GM23248 (cell line): ENCODE measurements around the gene ZKSCAN1. TPM values are rescaled to one million over a fixed set of nuclear protein-coding genes. Genes with fewer than 3 reads are reported as not detected.
"Not testable (repeated sequence)": the region's sequence is repeated elsewhere in the genome, so short reads cannot be mapped to it uniquely, and the experiment has no call there.

ENCODE experiments used
- DNase-seq: peaks from one replicate; pipeline ENCODE4 v3.0.0-alpha.2; 2015
- H2AFZ ChIP-seq: fragments of 200-600 bp; sonication (generic); 2 replicates; pipeline ENCODE4 v1.6.1; 2016; ENCODE audit warnings: antibody characterized with exemption
- H3F3A ChIP-seq: fragments of 200-600 bp; sonication (generic); 2 replicates; pipeline ENCODE4 v1.6.1; 2016; ENCODE audit warnings: mild to moderate bottlenecking, antibody characterized with exemption, mixed run types; ENCODE audit not compliant: insufficient read depth
- H3K27ac ChIP-seq: fragments of 200-600 bp; sonication (generic); 2 replicates; pipeline ENCODE4 v1.5.1; 2016; ENCODE audit warnings: mild to moderate bottlenecking
- H3K27me3 ChIP-seq: fragments of 200-600 bp; sonication (generic); replicated peaks from 2 replicates; pipeline ENCODE4 v1.6.1; 2016; ENCODE audit warnings: mild to moderate bottlenecking; ENCODE audit not compliant: insufficient read depth
- H3K36me3 ChIP-seq: fragments of 200-600 bp; sonication (generic); 2 replicates; pipeline ENCODE4 v1.6.1; 2016; ENCODE audit warnings: low read depth, mild to moderate bottlenecking
- H3K4me1 ChIP-seq: fragments of 200-600 bp; sonication (generic); 2 replicates; pipeline ENCODE4 v1.6.1; 2016; ENCODE audit warnings: mild to moderate bottlenecking; ENCODE audit not compliant: insufficient read depth
- H3K4me2 ChIP-seq: fragments of 200-600 bp; sonication (generic); one replicate; pipeline ENCODE4 v1.6.1; 2016; ENCODE audit warnings: mild to moderate bottlenecking; ENCODE audit not compliant: unreplicated experiment
- H3K4me3 ChIP-seq: fragments of 200-600 bp; sonication (generic); 2 replicates; pipeline ENCODE4 v1.5.1; 2016; ENCODE audit warnings: mild to moderate bottlenecking
- H3K79me2 ChIP-seq: fragments of 200-600 bp; sonication (generic); 2 replicates; pipeline ENCODE4 v1.6.1; 2016; ENCODE audit warnings: mild to moderate bottlenecking; ENCODE audit not compliant: insufficient read depth
- H3K9ac ChIP-seq: fragments of 200-600 bp; sonication (generic); 2 replicates; pipeline ENCODE4 v1.6.1; 2016; ENCODE audit warnings: mild to moderate bottlenecking
- H3K9me2 ChIP-seq: fragments of 200-600 bp; sonication (generic); 2 replicates; pipeline ENCODE4 v1.6.1; 2016; ENCODE audit warnings: mixed run types, mild to moderate bottlenecking, moderate library complexity; ENCODE audit not compliant: insufficient read depth
- H3K9me3 ChIP-seq: fragments of 200-600 bp; sonication (generic); one replicate; pipeline ENCODE4 v1.6.1; 2017; ENCODE audit warnings: low read depth
- H4K20me1 ChIP-seq: fragments of 200-600 bp; sonication (generic); 2 replicates; pipeline ENCODE4 v1.6.0; 2016; ENCODE audit not compliant: insufficient read depth
- EZH2 ChIP-seq: fragments of 200-600 bp; sonication (generic); IDR thresholded peaks from 2 replicates; pipeline ENCODE4 v1.6.1; 2018; ENCODE audit warnings: antibody characterized with exemption, mild to moderate bottlenecking; ENCODE audit not compliant: insufficient read depth, poor library complexity, severe bottlenecking
- EZH2phosphoT487 ChIP-seq: fragments of 200-600 bp; sonication (generic); IDR thresholded peaks from 2 replicates; pipeline ENCODE4 v1.6.1; 2018; ENCODE audit warnings: antibody characterized with exemption, moderate library complexity, mild to moderate bottlenecking, low read depth; ENCODE audit not compliant: insufficient read depth
- WGBS, 2 experiments: methylation state at CpG; one replicate each; pipeline ENCODE4 v1.1.6; 2015 to 2017; ENCODE audit warnings: low lambda C conversion rate in 2 of 2, low coverage in 1 of 2; ENCODE audit errors: missing lambda C conversion rate in 2 of 2; 5-methylcytosine and 5-hydroxymethylcytosine counted together
- in situ Hi-C: fragments of 300-500 bp; cut with MboI; formaldehyde crosslinking; loops from 2 replicates; pipeline ENCODE4 v1.15.0; 2020
- polyA plus RNA-seq: library from polyadenylated mRNA; unstranded; fragments of >200 nt; fragmentation: Nextera tagmentation; extraction: Ambion mirVana; gene quantifications from 2 replicates; pipeline ENCODE4 v1.2.1, GENCODE V29; 2016
- total RNA-seq: library from RNA; depleted of rRNA; stranded (reverse); fragments of >200 nt; shearing (Covaris generic); gene quantifications from 2 replicates; pipeline ENCODE4 v1.2.3, GENCODE V29; 2014

Gene ZKSCAN1
- total and polyA plus RNA-seq, 2 experiments from 2014 or later = 21.9 to 33.7 TPM

DNA sequence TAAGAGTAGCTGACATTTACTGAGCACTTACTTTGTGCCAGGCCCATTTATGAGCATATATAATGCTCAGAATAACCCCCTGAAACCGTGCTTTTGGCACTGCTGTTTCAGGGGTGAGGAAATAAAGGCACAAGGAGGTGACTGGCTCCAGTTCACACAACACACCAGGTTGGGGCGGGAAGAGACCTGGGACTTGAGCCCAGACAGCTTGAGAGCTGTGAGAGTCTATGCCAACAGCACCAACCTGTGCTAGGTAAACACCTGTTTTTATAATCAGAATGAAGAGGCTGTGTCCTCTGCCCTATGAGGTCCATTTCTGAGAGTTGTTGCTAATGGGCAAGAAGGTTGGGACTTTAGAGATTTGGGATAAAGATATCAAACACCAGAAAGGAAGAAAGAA is 30.8 kb upstream of the ZKSCAN1 start:
- WGBS, 2 experiments = 33 to 39% methylated on average over 2 of the region's 2 CpGs
- Histone ChIP-seq H2AFZ (no peak overlapping the region), H4K20me1 (no peaks in the 10 kb centered on the region), H3F3A (no peaks in the 10 kb centered on the region), H3K4me1 (no peaks in the 10 kb centered on the region), H3K9me3 (no peaks in the 10 kb centered on the region), H3K4me3 (no peak overlapping the region), H3K9me2 (no peaks in the 10 kb centered on the region), H3K4me2 (no peak overlapping the region), H3K79me2 (no peaks in the 10 kb centered on the region), H3K9ac (no peak overlapping the region), H3K27me3 (peaks cover 9% of the 10 kb centered on the region), H3K36me3 (no peaks in the 10 kb centered on the region), H3K27ac (no peak overlapping the region)
- DNase-seq = no peak
- in situ Hi-C loops = no loop called here
- TF ChIP-seq EZH2 (no peak), EZH2phosphoT487 (no peak)

DNA sequence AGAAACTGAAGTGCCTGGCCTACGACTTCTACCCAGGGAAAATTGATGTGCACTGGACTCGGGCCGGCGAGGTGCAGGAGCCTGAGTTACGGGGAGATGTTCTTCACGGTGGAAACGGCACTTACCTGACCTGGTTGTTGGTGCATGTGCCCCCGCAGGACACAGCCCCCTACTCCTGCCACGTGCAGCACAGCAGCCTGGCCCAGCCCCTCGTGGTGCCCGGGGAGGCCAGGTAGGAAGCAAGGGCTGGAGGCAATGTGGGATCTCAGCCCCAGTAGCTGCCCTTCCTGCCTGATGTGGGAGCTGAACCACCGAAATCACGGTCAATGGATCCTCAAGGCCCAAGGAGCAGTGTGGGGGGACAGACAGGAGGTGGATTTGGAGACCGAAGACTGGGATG is 28.1 kb upstream of the ZKSCAN1 start:
- H3K9me3 ChIP-seq, H3K36me3 ChIP-seq, H3K9me2 ChIP-seq, H3F3A ChIP-seq, H4K20me1 ChIP-seq, H3K9ac ChIP-seq, DNase-seq, H3K27ac ChIP-seq, H3K4me2 ChIP-seq, H3K4me1 ChIP-seq, H2AFZ ChIP-seq, H3K4me3 ChIP-seq, H3K79me2 ChIP-seq, H3K27me3 ChIP-seq, in situ Hi-C loops: not testable (repeated sequence)
- WGBS, 2 experiments = 45 to 57% methylated on average over 9 to 14 of the region's 14 CpGs

DNA sequence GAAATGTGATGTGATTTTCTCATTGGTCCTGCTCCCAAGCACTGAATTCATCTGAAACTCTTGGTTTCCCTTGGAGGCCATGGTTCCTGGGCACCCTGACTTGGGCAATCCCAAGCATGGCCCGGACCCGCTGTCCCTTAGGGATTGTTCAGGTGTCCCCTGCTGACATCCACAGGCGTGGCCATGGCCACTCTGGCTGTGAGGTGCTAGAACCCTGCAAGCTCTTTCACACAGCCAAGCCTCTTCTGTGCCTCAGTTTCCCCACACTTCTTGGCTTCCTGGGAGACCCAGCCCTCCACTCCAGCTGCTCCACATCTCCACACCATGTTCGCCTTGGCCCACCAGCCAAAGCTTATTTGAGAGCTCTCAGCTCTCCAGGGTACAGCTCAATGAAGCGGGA is 27.6 kb upstream of the ZKSCAN1 start:
- Histone ChIP-seq H3K27me3 (peaks cover 9% of the 10 kb centered on the region), H3F3A (no peaks in the 10 kb centered on the region), H3K9me3 (no peaks in the 10 kb centered on the region), H3K79me2 (no peaks in the 10 kb centered on the region), H2AFZ (no peak overlapping the region), H3K4me2 (no peak overlapping the region), H4K20me1 (no peaks in the 10 kb centered on the region), H3K4me1 (no peaks in the 10 kb centered on the region), H3K36me3 (no peaks in the 10 kb centered on the region), H3K4me3 (no peak overlapping the region), H3K27ac (no peak overlapping the region), H3K9ac (no peak overlapping the region), H3K9me2 (no peaks in the 10 kb centered on the region)
- WGBS, 2 experiments = 73 to 78% methylated on average over 5 of the region's 5 CpGs
- TF ChIP-seq EZH2 (no peak), EZH2phosphoT487 (no peak)
- no peak for DNase-seq
- in situ Hi-C loops = no loop called here

DNA sequence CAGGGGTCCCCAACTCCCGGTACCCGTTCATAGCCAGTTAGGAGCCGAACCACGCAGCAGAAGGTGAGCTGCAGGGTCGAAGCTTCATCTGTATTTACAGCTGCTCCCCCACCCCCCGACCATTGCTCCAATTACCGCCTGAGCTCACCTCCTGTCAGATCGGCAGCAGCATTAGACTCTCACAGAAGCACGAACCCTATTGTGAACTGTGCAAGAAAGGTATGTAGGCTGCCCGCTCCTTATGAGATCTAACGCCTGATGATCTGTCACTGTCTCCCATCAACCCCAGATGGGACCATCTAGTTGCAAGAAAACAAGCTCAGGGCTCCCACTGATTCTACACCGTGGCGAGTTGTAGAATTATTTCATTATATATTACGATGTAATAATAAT is 24.9 kb upstream of the ZKSCAN1 start:
- H3K9me3 ChIP-seq = no peaks in the 10 kb centered on the region
- no peaks in the 10 kb centered on the region for H3F3A ChIP-seq
- in situ Hi-C loops = no loop called here
- no peaks in the 10 kb centered on the region for H3K79me2 ChIP-seq
- H3K4me2 ChIP-seq = peak overlapping the region; percentile 88
- TF ChIP-seq EZH2phosphoT487 = no peak
- TF ChIP-seq EZH2 = no peak
- no peak overlapping the region for H3K9ac ChIP-seq
- H3K36me3 ChIP-seq = no peaks in the 10 kb centered on the region
- DNase-seq = no peak
- H3K27ac ChIP-seq = no peak overlapping the region
- H2AFZ ChIP-seq = peak overlapping the region; percentile 63
- H3K4me3 ChIP-seq = peak overlapping the region; percentile 57
- H3K9me2 ChIP-seq = no peaks in the 10 kb centered on the region
- peaks cover 2% of the 10 kb centered on the region; the same call in 1 of the 2 replicates for H3K27me3 ChIP-seq
- WGBS, 2 experiments = 32 to 35% methylated on average over 14 of the region's 14 CpGs
- H4K20me1 ChIP-seq = no peaks in the 10 kb centered on the region
- H3K4me1 ChIP-seq = 0 out of 2 replicates have a peak, but pooled peaks cover 4% of the 10 kb centered on the region

DNA sequence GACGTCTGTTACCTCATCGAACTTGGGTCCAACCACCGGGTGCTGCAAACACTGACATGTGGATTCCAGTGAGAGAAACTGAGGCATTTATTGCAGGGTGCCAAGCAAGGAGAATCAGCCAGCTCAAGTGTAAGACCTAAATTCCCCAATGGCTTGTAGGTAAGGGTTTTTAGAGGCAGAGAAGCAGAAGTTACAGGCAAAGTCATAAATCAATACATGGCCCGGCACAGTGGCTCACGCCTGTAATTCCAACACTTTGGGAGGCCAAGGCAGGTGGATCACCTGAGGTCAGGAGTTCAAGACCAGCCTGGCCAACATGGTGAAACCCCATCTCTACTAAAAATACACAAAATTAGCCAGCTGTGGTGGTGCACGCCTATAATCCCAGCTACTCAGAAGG is 23.9 kb upstream of the ZKSCAN1 start:
- H3K4me1 ChIP-seq, H4K20me1 ChIP-seq, H3K9me3 ChIP-seq, H2AFZ ChIP-seq, in situ Hi-C loops, H3F3A ChIP-seq, H3K27ac ChIP-seq, H3K9me2 ChIP-seq, H3K27me3 ChIP-seq, H3K79me2 ChIP-seq, H3K4me3 ChIP-seq, H3K4me2 ChIP-seq, H3K9ac ChIP-seq, DNase-seq, H3K36me3 ChIP-seq: not testable (repeated sequence)
- WGBS, 2 experiments = 57 to 67% methylated on average over 6 of the region's 6 CpGs
